ENCODE data around the gene NFIA. TPM values are rescaled to one million over a fixed set of nuclear protein-coding genes. Genes with fewer than 3 reads are reported as not detected.

Gene NFIA
- polyA plus RNA-seq, 3 donors = 1.4 to 5.3 (median 2.4) TPM

DNA sequence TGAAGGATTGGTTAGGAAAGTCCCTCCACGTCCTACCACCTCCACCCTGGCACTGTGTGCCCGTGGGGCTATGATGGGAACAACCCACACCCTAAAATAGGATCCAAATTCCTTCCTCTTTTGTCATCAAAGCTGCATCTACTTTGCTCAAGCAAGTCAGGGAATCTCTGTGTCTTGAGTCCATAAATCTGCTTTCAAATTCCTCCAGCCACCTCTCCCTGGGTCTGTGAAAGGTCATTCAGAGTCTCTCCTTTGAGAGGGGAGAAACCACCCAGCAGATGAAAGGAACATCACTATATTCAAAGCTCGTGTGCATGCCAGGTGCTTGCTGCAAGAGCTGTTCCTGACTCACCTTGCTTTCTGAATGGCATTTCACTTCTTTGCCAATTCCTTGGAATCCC lies 399.0 kb downstream of the NFIA start:
- Mint-ChIP-seq H3K27me3 (ENCODE audit: low read depth in 3 of 3) (peaks cover 0 to 4% (median 2%) of the 10 kb centered on the region in 3 donors), H3K9me3 (no peaks in the 10 kb centered on the region)
- no peak overlapping the region for H3K27ac ChIP-seq (ENCODE audit: low read depth in 1 of 2, low read length in 2 of 2)

DNA sequence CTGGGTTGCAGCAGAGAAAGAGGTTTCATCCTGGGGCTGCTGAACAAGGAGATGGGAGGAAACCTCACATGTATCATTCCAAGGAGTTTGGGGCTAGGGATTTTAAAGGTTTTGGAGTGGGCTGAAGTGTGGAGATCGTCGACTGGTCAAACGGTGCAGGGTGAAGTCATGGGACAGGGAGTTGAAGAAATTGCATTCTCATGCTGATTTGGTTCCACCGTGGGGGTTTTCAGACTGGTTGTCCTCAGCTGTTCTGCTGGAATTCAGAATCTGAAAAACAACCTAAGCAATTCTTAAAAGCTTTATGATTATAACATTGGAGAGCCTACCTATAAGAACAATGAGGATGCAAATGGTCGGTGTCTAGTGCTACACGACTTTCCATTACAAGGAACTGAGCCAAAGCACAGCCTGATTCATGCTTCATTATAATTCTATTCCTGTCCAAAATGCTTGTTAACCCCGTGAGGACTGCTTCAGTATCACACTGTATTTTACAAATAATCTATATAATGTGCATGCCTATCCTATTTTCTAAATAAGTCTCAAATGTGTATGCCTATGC lies 399.9 kb downstream of the NFIA start:
- Mint-ChIP-seq H3K9me3 (no peaks in the 10 kb centered on the region), H3K27ac (peak overlapping the region in 1 of 7 donors; percentile 70), H3K4me3 (no peak overlapping the region), H3K36me3 (no peaks in the 10 kb centered on the region), H3K4me1 (peaks cover 16% of the 10 kb centered on the region), H3K27me3 (ENCODE audit: low read depth in 3 of 3) (peaks cover 0 to 2% (median 2%) of the 10 kb centered on the region in 3 donors)
- Histone ChIP-seq H3K36me3 (replicated peaks in 1 of 2; ENCODE audit: control insufficient read depth in 1 of 2, insufficient read depth in 2 of 2, low read length in 2 of 2) (no peaks in the 10 kb centered on the region), H3K9me3 (replicated peaks in 1 of 2; ENCODE audit: control insufficient read depth in 1 of 2, insufficient read depth in 1 of 2, low read length in 2 of 2) (no peaks in the 10 kb centered on the region), H3K27ac (ENCODE audit: low read depth in 1 of 2, low read length in 2 of 2) (no peak overlapping the region), H3K4me2 (replicated peaks; ENCODE audit: extremely low read depth, low read length, poor library complexity, severe bottlenecking) (no peak overlapping the region), H2AFZ (ENCODE audit: insufficient read depth, low read depth, low read length, poor library complexity, severe bottlenecking) (no peak overlapping the region), H3K27me3 (ENCODE audit: control insufficient read depth in 2 of 2, insufficient read depth in 2 of 2, low read length in 2 of 2) (no peaks in the 10 kb centered on the region), H3K79me2 (ENCODE audit: insufficient read depth, low read length) (no peaks in the 10 kb centered on the region), H3K9ac (ENCODE audit: insufficient read depth, low read length, poor library complexity, severe bottlenecking) (no peak overlapping the region), H3K4me1 (ENCODE audit: control insufficient read depth in 1 of 2, insufficient read depth in 2 of 2, low read length in 2 of 2) (no peaks in the 10 kb centered on the region), H3K4me3 (replicated peaks in 1 of 3; ENCODE audit: low read depth in 2 of 3, low read length in 3 of 3) (no peak overlapping the region), H4K20me1 (ENCODE audit: insufficient read depth, low read length) (no peaks in the 10 kb centered on the region)
- intact Hi-C loops (cut with micrococcal nuclease) = no loop called here
- 45% methylated on average over 5 of the region's 7 CpGs for WGBS (ENCODE audit: insufficient coverage)
- no peak for DNase-seq
- TF ChIP-seq, protein P1, sequence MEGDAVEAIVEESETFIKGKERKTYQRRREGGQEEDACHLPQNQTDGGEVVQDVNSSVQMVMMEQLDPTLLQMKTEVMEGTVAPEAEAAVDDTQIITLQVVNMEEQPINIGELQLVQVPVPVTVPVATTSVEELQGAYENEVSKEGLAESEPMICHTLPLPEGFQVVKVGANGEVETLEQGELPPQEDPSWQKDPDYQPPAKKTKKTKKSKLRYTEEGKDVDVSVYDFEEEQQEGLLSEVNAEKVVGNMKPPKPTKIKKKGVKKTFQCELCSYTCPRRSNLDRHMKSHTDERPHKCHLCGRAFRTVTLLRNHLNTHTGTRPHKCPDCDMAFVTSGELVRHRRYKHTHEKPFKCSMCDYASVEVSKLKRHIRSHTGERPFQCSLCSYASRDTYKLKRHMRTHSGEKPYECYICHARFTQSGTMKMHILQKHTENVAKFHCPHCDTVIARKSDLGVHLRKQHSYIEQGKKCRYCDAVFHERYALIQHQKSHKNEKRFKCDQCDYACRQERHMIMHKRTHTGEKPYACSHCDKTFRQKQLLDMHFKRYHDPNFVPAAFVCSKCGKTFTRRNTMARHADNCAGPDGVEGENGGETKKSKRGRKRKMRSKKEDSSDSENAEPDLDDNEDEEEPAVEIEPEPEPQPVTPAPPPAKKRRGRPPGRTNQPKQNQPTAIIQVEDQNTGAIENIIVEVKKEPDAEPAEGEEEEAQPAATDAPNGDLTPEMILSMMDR (IDR thresholded peaks at IDR 0.05) = no peak

More for the DNA sequence above, 399.0 kb downstream of the NFIA start:
- Histone ChIP-seq H3K27me3 (ENCODE audit: control insufficient read depth in 2 of 2, insufficient read depth in 2 of 2, low read length in 2 of 2) (no peaks in the 10 kb centered on the region), H4K20me1 (ENCODE audit: insufficient read depth, low read length) (no peaks in the 10 kb centered on the region), H3K4me1 (ENCODE audit: control insufficient read depth in 1 of 2, insufficient read depth in 2 of 2, low read length in 2 of 2) (no peaks in the 10 kb centered on the region), H3K36me3 (replicated peaks in 1 of 2; ENCODE audit: control insufficient read depth in 1 of 2, insufficient read depth in 2 of 2, low read length in 2 of 2) (no peaks in the 10 kb centered on the region), H3K4me2 (replicated peaks; ENCODE audit: extremely low read depth, low read length, poor library complexity, severe bottlenecking) (no peak overlapping the region), H3K4me3 (replicated peaks in 1 of 3; ENCODE audit: low read depth in 2 of 3, low read length in 3 of 3) (no peak overlapping the region), H3K9ac (ENCODE audit: insufficient read depth, low read length, poor library complexity, severe bottlenecking) (no peak overlapping the region), H3K9me3 (replicated peaks in 1 of 2; ENCODE audit: control insufficient read depth in 1 of 2, insufficient read depth in 1 of 2, low read length in 2 of 2) (no peaks in the 10 kb centered on the region), H2AFZ (ENCODE audit: insufficient read depth, low read depth, low read length, poor library complexity, severe bottlenecking) (no peak overlapping the region), H3K79me2 (ENCODE audit: insufficient read depth, low read length) (no peaks in the 10 kb centered on the region)
- intact Hi-C loops (cut with micrococcal nuclease) = no loop called here
- TF ChIP-seq, protein P1 (IDR thresholded peaks at IDR 0.05) = no peak
- Mint-ChIP-seq H3K27ac (no peak overlapping the region), H3K4me1 (peaks cover 12% of the 10 kb centered on the region), H3K36me3 (no peaks in the 10 kb centered on the region), H3K4me3 (no peak overlapping the region)
- no peak for DNase-seq
- whole genome bisulfite sequencing (ENCODE audit: insufficient coverage) = no CpG with 5 or more reads among the region's 3 CpGs
